HFF-Myc (cell line): ENCODE measurements around the gene VAC14.

Experiments
- DNase-seq: peaks from one replicate; pipeline ENCODE4 v3.0.0-alpha.2; 2011; ENCODE audit warnings: low read depth; ENCODE audit errors: extremely low read depth
- H3K4me3 ChIP-seq: replicated peaks from 2 replicates; pipeline ENCODE4 v1.5.1; 2011; ENCODE audit warnings: low read depth, mild to moderate bottlenecking, control low read depth, low read length
- TF ChIP-seq, protein P1 (sequence below): IDR thresholded peaks from 2 replicates; pipeline ENCODE4 v1.5.1; 2012; ENCODE audit warnings: mild to moderate bottlenecking, low read depth, low read length, control low read depth; ENCODE audit errors: missing control alignments

Gene VAC14

GRCh38 chr16:70660672-70661350 is 140.1 kb downstream of the VAC14 start:
- no peak overlapping the region for H3K4me3 ChIP-seq
- TF ChIP-seq, protein P1, sequence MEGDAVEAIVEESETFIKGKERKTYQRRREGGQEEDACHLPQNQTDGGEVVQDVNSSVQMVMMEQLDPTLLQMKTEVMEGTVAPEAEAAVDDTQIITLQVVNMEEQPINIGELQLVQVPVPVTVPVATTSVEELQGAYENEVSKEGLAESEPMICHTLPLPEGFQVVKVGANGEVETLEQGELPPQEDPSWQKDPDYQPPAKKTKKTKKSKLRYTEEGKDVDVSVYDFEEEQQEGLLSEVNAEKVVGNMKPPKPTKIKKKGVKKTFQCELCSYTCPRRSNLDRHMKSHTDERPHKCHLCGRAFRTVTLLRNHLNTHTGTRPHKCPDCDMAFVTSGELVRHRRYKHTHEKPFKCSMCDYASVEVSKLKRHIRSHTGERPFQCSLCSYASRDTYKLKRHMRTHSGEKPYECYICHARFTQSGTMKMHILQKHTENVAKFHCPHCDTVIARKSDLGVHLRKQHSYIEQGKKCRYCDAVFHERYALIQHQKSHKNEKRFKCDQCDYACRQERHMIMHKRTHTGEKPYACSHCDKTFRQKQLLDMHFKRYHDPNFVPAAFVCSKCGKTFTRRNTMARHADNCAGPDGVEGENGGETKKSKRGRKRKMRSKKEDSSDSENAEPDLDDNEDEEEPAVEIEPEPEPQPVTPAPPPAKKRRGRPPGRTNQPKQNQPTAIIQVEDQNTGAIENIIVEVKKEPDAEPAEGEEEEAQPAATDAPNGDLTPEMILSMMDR: no peak
- DNase-seq: no peak

- DNase-seq: no peak
- TF ChIP-seq, protein P1: no peak
- no peak overlapping the region for H3K4me3 ChIP-seq
Measured at GRCh38 chr16:70659953-70660671, 140.8 kb downstream of the VAC14 start.

GRCh38 chr16:70659546-70659945 is 141.4 kb downstream of the VAC14 start:
- DNase-seq: no peak
- H3K4me3 ChIP-seq: no peak overlapping the region
- TF ChIP-seq, protein P1: no peak

GRCh38 chr16:70658921-70659320 is 142.0 kb downstream of the VAC14 start:
- no peak for DNase-seq
- H3K4me3 ChIP-seq: no peak overlapping the region
- TF ChIP-seq, protein P1: no peak

DNA sequence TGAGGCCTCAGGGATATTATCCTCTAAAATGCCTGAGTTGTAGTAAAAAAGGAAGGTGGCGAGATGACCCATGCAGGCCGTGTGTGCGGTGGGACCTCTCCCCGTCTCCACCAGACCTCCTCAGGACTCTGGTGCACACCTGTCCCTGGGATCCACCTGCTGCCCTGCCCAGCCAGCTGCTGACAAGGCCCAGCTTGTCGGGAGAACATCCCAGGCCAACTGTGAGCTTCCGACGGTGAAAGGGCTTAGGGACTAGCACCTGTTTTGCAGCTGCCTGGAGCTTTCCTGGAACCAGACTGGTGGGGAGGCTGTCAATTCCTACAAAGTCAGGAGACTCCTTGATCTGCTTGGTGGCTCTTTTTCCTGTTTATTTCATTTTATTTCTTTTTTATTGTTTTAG is 143.0 kb downstream of the VAC14 start:
- DNase-seq: no peak
- TF ChIP-seq, protein P1: no peak

GRCh38 chr16:70656712-70657263 is 144.2 kb downstream of the VAC14 start:
- DNase-seq: no peak
- H3K4me3 ChIP-seq: no peak overlapping the region
- TF ChIP-seq, protein P1: no peak

More for the DNA sequence above, 143.0 kb downstream of the VAC14 start:
- no peak overlapping the region for H3K4me3 ChIP-seq
